ENCODE data around the gene POP5. TPM values are rescaled to one million over a fixed set of nuclear protein-coding genes. Genes with fewer than 3 reads are reported as not detected.

Gene POP5
- polyA plus RNA-seq, 1 experiment, result 46.7 TPM

- CTCF ChIA-PET, result no interaction called here
- no peak for DNase-seq (ENCODE audit: low read depth)
- Histone ChIP-seq H3K27me3 (ENCODE audit: control insufficient read depth, insufficient read depth, low read length) (no peaks in the 10 kb centered on the region), H3K36me3 (ENCODE audit: control insufficient read depth, insufficient read depth, low read length) (peaks cover 35% of the 10 kb centered on the region), H3K4me3 (ENCODE audit: low read depth, low read length) (no peak overlapping the region)
- no peak for TF ChIP-seq CTCF (IDR thresholded peaks at IDR 0.05; ENCODE audit: insufficient read depth, low read depth, low read length)
- POLR2A ChIA-PET, result no interaction called here
Measured at GRCh38 chr12:120562906-120563305, 18.3 kb downstream of the POP5 start.

- ChIA-PET CTCF (no interaction called here), POLR2A (no interaction called here)
- Histone ChIP-seq H3K36me3 (ENCODE audit: control insufficient read depth, insufficient read depth, low read length) (peaks cover 22% of the 10 kb centered on the region), H3K4me3 (ENCODE audit: low read depth, low read length) (no peak overlapping the region), H3K27me3 (ENCODE audit: control insufficient read depth, insufficient read depth, low read length) (no peaks in the 10 kb centered on the region)
- DNase-seq (ENCODE audit: low read depth), result no peak
- TF ChIP-seq CTCF (IDR thresholded peaks at IDR 0.05; ENCODE audit: insufficient read depth, low read depth, low read length), result no peak
Measured at GRCh38 chr12:120557589-120557988, 23.6 kb downstream of the POP5 start.

GRCh38 chr12:120554678-120555077, 26.5 kb downstream of the POP5 start:
- no peak for TF ChIP-seq CTCF (IDR thresholded peaks at IDR 0.05; ENCODE audit: insufficient read depth, low read depth, low read length)
- POLR2A ChIA-PET, result no interaction called here
- DNase-seq (ENCODE audit: low read depth), result no peak
- Histone ChIP-seq H3K36me3 (ENCODE audit: control insufficient read depth, insufficient read depth, low read length) (peaks cover 18% of the 10 kb centered on the region), H3K27me3 (ENCODE audit: control insufficient read depth, insufficient read depth, low read length) (no peaks in the 10 kb centered on the region), H3K4me3 (ENCODE audit: low read depth, low read length) (no peak overlapping the region)
- CTCF ChIA-PET, result interaction anchor here (0.6 to 2.4 kb wide), 3 partner anchors 29 to 110 kb away, joined by 3 to 9 read pairs (median 3); no protein-coding TSS in a partner anchor

GRCh38 chr12:120546050-120546386, 35.2 kb downstream of the POP5 start:
- DNase-seq (ENCODE audit: low read depth), result no peak
- POLR2A ChIA-PET, result interaction anchor here (0.7 kb wide), 1 partner anchor 78 kb away, joined by 4 read pairs; no protein-coding TSS in a partner anchor
- H3K4me3 ChIP-seq (ENCODE audit: low read depth, low read length), result no peak overlapping the region
- no peak for TF ChIP-seq CTCF (IDR thresholded peaks at IDR 0.05; ENCODE audit: insufficient read depth, low read depth, low read length)
- peaks cover 18% of the 10 kb centered on the region for H3K36me3 ChIP-seq (ENCODE audit: control insufficient read depth, insufficient read depth, low read length)
- H3K27me3 ChIP-seq (ENCODE audit: control insufficient read depth, insufficient read depth, low read length), result no peaks in the 10 kb centered on the region
- CTCF ChIA-PET, result no interaction called here

GRCh38 chr12:120544691-120545090, 36.5 kb downstream of the POP5 start:
- TF ChIP-seq CTCF (IDR thresholded peaks at IDR 0.05; ENCODE audit: insufficient read depth, low read depth, low read length), result no peak
- no peak for DNase-seq (ENCODE audit: low read depth)
- H3K36me3 ChIP-seq (ENCODE audit: control insufficient read depth, insufficient read depth, low read length), result peaks cover 17% of the 10 kb centered on the region
- POLR2A ChIA-PET, result no interaction called here
- H3K4me3 ChIP-seq (ENCODE audit: low read depth, low read length), result no peak overlapping the region
- CTCF ChIA-PET, result interaction anchor here (0.6 kb wide), 1 partner anchor 22 kb away, joined by 3 read pairs; no protein-coding TSS in a partner anchor
- H3K27me3 ChIP-seq (ENCODE audit: control insufficient read depth, insufficient read depth, low read length), result no peaks in the 10 kb centered on the region

Data from BJ (cell line).